ENCODE measurements around the gene KLF5.

GRCh38 chr13:73011751-73012150 is 47.1 kb upstream of the KLF5 start:
- no peak for TF ChIP-seq CTCF (IDR thresholded peaks at IDR 0.05)
- no peak for TF ChIP-seq EZH2 (IDR thresholded peaks at IDR 0.05)
